Activated naive CD4-positive, alpha-beta T cell treated with anti-CD3 and anti-CD28 coated beads for 36 hours (primary cell): Measurements from ENCODE around the gene ZCCHC8. TPM values are rescaled to one million over a fixed set of nuclear protein-coding genes. Genes with fewer than 3 reads are reported as not detected.
A peak's percentile ranks its signal among the peaks of the same experiment; 100 is the strongest.
"Not testable (repeated sequence)": the region's sequence is repeated elsewhere in the genome, so short reads cannot be mapped to it uniquely, and the experiment has no call there.

Experiments
- CTCF ChIA-PET: fragments of 350-600 bp; sonication (Branson Sonifier 250); formaldehyde crosslinking; loops from one replicate; lab custom pipeline; 2021; ENCODE audit warnings: antibody characterized with exemption; lab: Charles Lee
- DNase-seq: peaks from one replicate; pipeline ENCODE4 v3.0.0-alpha.2; 2020
- H3K27ac Mint-ChIP-seq: one replicate; pipeline ENCODE4 v1.8.0; 2021; ENCODE audit warnings: mild to moderate bottlenecking, mixed read lengths
- H3K27me3 Mint-ChIP-seq: one replicate; pipeline ENCODE4 v1.8.0; 2021; ENCODE audit warnings: low read depth, mixed read lengths
- H3K36me3 Mint-ChIP-seq: one replicate; pipeline ENCODE4 v1.8.0; 2021; ENCODE audit warnings: low read depth, mixed read lengths
- H3K4me1 Mint-ChIP-seq: one replicate; pipeline ENCODE4 v1.8.0; 2021; ENCODE audit warnings: low read depth, mixed read lengths
- H3K4me3 Mint-ChIP-seq: one replicate; pipeline ENCODE4 v1.8.0; 2021; ENCODE audit warnings: mild to moderate bottlenecking, moderate library complexity, mixed read lengths
- H3K9me3 Mint-ChIP-seq: one replicate; pipeline ENCODE4 v1.8.0; 2021; ENCODE audit warnings: mixed read lengths
- intact Hi-C: fragments of 100-400 bp; cut with micrococcal nuclease; formaldehyde crosslinking; loops from one replicate; pipeline ENCODE4 v1.15.1; 2023
- total RNA-seq, 2 experiments: library from RNA; stranded (reverse); gene quantifications; one replicate each; pipeline ENCODE4 v1.2.3, GENCODE V29; 2021

ZCCHC8 gene
- total RNA-seq, 2 experiments from 2014 or later, result 25.9 to 26.0 TPM

DNA sequence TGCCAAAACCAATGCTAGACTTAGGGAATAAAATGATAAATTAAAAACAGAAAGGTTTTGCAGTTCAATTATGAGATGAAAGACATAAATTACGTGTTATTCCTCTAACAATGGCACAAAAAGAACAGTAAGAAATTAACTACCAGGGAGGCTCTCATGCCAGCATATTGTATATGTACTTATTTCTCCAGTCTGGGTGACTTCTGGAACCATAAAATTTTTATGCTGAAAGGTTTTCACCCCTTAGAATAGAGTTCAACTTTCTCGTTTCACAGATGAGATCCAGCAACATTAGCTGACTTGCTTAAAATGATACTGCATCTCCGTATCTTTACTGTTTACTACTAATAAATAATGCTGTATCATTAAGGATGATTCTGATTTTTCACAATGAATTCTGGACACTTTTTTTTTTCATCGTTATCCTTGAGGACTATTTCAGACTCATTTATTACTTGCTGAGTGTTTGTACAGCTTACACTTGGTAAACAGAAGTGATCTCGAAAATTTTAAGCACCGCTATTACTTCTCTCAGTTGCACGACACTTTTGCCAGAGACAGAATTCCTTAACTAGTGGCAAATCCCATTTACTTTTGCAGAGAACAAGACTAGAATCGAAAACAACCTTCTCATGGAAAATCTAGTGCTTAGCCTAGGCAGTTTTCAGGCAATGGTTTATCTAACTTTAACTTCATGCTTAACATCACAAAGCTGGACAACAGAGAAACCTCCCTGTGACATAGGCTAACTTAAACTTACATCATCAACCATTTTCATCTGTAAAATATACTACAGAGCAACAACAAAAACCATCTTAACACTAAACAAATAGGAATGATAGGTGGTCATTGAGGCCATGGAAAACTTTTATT lies 23.4 kb upstream of the ZCCHC8 start:
- Mint-ChIP-seq H3K9me3 (no peaks in the 10 kb centered on the region), H3K27ac (peak overlapping the region; percentile 78), H3K36me3 (peaks cover 49% of the 10 kb centered on the region), H3K4me3 (no peak overlapping the region), H3K27me3 (no peaks in the 10 kb centered on the region), H3K4me1 (peaks cover 57% of the 10 kb centered on the region)
- intact Hi-C loops, result no loop called here
- CTCF ChIA-PET, result interaction anchor here (0.7 kb wide), 2 partner anchors 11 to 23 kb away, joined by 4 to 5 read pairs; no protein-coding TSS in a partner anchor
- DNase-seq, result no peak

DNA sequence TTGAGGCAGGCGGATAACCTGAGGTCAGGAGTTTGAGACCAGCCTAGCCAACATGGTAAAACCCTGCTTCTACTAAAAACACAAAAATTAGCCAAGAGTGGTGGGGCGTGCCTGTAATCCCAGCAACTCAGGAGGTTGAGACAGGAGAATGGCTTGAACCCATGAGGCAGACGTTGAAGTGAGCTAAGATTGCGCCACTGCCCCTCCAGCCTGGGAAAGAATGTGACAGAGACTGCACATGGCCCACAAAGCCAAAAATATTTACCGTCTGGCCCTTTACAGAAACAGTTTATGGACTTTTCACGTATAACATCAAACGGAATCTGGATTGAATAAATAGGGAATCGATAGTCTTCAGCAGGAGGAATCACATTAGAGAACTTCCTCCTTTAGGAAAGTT lies 22.5 kb upstream of the ZCCHC8 start:
- Mint-ChIP-seq H3K36me3 (peaks cover 57% of the 10 kb centered on the region), H3K9me3 (no peaks in the 10 kb centered on the region), H3K27me3 (no peaks in the 10 kb centered on the region), H3K4me1 (peaks cover 54% of the 10 kb centered on the region), H3K4me3 (no peak overlapping the region), H3K27ac (peak overlapping the region; percentile 25)
- CTCF ChIA-PET, result interaction anchor here (0.7 kb wide), 1 partner anchor 22 kb away, joined by 5 read pairs; no protein-coding TSS in a partner anchor
- DNase-seq, result no peak
- intact Hi-C loops, result no loop called here

DNA sequence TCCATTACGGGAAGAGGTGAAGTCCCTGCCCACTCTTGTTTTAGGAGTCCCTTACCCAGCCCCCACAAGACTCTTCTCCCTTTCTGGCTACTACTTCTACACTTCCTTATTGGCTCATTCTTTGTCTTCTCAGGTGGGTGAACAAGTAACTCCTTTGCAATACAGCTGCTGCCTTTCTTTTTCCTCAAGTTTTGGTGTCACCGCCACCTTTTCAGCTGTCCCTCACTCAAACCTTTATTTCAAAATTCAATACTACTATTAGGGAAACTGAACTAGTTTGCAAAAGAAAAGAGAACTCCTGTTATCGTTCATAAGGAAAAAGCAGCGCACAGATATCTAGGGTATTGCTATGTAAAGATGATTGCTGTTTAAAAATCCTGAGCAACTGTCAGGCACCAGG lies 19.9 kb upstream of the ZCCHC8 start:
- H3K9me3 Mint-ChIP-seq, result no peaks in the 10 kb centered on the region
- peak overlapping the region; percentile 66 for H3K27ac Mint-ChIP-seq
- H3K4me3 Mint-ChIP-seq, result no peak overlapping the region
- peaks cover 61% of the 10 kb centered on the region for H3K4me1 Mint-ChIP-seq
- CTCF ChIA-PET, result no interaction called here
- DNase-seq, result no peak
- intact Hi-C loops, result no loop called here
- no peaks in the 10 kb centered on the region for H3K27me3 Mint-ChIP-seq
- peaks cover 79% of the 10 kb centered on the region for H3K36me3 Mint-ChIP-seq

DNA sequence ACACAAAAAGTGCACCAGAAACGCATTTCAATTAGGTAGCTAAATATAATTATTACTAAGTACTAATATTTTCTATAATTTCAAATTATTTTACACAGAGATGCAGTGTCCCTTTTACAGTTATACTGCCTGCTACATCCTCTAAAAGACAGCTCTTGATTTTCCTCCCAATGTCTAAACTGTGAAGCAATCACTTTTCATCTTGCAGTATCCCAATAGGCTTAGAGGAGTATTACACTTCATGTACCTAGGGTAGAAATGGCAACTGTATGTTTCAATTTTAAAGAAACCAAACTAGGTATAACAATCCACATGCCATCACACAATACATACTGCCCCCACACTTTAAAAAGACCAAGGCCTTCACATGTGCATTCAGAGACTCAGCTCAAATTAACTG lies 18.7 kb upstream of the ZCCHC8 start:
- DNase-seq, result no peak
- CTCF ChIA-PET, result interaction anchor here (0.6 kb wide), 1 partner anchor 194 kb away, joined by 4 read pairs; no protein-coding TSS in a partner anchor
- H3K36me3 Mint-ChIP-seq, result peaks cover 73% of the 10 kb centered on the region

DNA sequence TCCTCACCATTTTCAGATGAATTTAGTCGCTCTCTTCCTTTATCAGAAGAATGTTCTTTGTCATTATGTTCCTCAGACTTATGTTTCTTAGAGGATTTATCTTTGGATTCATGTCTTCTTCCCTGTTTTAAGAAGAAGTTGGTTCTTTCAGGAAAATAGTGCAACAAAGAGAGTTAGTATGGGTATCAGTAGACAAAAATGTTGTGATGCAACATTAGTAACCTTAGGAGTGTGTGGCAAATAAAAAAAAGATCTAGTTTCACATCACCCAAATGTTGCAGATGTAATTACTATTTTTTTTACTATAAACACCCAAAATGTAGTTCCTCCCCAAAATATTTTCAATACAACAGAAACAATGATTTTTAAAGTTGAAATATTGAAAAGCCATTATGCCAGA lies 18.2 kb upstream of the ZCCHC8 start:
- H3K4me1 Mint-ChIP-seq, result peaks cover 55% of the 10 kb centered on the region
- H3K9me3 Mint-ChIP-seq, result no peaks in the 10 kb centered on the region
- H3K27me3 Mint-ChIP-seq, result no peaks in the 10 kb centered on the region
- H3K4me3 Mint-ChIP-seq, result no peak overlapping the region
- CTCF ChIA-PET, result interaction anchor here (0.6 kb wide), 1 partner anchor 194 kb away, joined by 4 read pairs; no protein-coding TSS in a partner anchor
- intact Hi-C loops, result no loop called here
- peaks cover 71% of the 10 kb centered on the region for H3K36me3 Mint-ChIP-seq
- DNase-seq, result no peak
- peak overlapping the region; percentile 58 for H3K27ac Mint-ChIP-seq

More for the DNA sequence above, 18.7 kb upstream of the ZCCHC8 start:
- no peaks in the 10 kb centered on the region for H3K27me3 Mint-ChIP-seq
- H3K27ac Mint-ChIP-seq, result peak overlapping the region; percentile 1
- no peaks in the 10 kb centered on the region for H3K9me3 Mint-ChIP-seq
- no peak overlapping the region for H3K4me3 Mint-ChIP-seq
- peaks cover 59% of the 10 kb centered on the region for H3K4me1 Mint-ChIP-seq
- intact Hi-C loops, result no loop called here

DNA sequence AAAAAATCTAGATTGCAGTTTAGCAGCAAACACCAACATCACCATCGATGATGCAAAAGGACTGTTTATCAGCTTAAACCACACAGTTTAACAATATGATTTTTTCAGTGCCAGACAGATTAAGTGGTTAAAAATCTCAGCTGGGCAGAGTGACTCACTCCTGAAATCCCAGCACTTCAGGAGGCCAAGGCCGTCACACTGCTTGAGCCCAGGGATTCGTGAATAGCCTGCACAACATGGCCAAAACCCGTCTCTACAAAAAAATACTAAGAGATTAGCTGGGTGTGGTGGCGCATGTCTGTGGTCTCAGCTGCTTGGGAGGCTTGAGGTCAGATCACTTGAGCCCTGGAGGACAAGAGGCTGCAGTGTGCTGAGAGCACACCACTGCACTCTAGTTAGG lies 17.1 kb upstream of the ZCCHC8 start:
- H3K4me1 Mint-ChIP-seq, result peaks cover 46% of the 10 kb centered on the region

DNA sequence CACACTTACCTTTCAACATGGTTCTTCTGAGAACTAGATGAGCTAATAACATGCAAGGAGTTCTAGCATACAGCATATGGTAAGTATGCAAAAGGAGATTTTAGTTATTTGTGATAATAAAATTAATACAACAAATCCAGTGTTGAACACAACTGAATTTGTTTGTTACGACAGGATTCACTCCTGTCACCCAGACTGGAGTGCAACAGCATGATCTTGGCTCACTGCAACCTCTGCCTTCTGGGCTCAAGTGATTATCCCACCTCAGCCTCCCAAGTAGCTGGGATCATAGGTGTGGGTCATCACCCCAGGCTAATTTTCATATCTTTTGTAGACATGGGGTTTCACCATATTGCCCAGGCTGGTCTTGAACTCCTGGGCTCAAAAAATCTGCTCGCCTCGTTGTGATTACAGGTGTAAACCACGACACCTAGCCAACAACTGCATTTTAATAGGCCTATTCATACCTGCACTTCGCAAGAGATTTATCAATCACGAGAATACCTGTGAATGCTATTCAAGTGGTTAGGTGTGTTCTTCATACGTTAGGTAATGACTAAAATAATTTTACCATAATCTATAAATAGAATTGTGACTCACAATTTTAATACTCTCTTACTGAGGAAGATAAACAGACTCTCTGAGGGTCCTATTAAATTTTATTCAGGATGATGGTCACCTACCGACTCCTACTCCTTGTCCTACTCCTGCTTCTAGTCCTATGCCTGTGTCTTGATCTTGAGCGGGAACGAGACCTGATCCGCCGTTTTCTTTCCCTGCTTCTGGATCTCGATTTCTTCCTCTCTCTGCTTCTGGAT lies 16.0 kb upstream of the ZCCHC8 start:
- intact Hi-C loops, result no loop called here
- H3K36me3 Mint-ChIP-seq, result peaks cover 69% of the 10 kb centered on the region
- peaks cover 37% of the 10 kb centered on the region for H3K4me1 Mint-ChIP-seq
- CTCF ChIA-PET, result no interaction called here
- peak overlapping the region; percentile 66 for H3K27ac Mint-ChIP-seq
- no peak for DNase-seq
- H3K4me3 Mint-ChIP-seq, result no peak overlapping the region
- no peaks in the 10 kb centered on the region for H3K9me3 Mint-ChIP-seq
- no peaks in the 10 kb centered on the region for H3K27me3 Mint-ChIP-seq

More for the DNA sequence above, 17.1 kb upstream of the ZCCHC8 start:
- CTCF ChIA-PET, result no interaction called here
- Mint-ChIP-seq H3K9me3 (no peaks in the 10 kb centered on the region), H3K27me3 (no peaks in the 10 kb centered on the region), H3K27ac (peak overlapping the region; percentile 46), H3K36me3 (peaks cover 70% of the 10 kb centered on the region), H3K4me3 (no peak overlapping the region)
- DNase-seq, result no peak
- intact Hi-C loops, result no loop called here

DNA sequence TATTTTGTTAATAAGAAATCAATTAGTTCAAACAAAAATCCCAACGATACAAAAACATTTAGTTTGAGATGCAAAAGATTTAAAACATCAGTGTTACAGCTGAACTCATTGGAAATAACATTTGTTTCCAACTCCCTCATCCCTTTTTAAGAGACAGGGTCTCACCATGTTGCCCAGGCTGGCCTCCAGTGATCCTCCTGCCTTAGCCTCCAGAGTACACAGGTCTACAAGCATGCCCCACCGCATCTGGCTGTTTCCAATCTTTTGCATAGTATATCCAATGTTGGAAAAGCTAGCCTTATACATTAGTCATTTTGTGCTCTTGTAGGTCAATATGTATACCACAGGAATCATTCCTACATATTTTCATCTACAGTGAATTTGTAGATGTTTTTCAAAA lies 14.5 kb upstream of the ZCCHC8 start:
- H3K36me3 Mint-ChIP-seq, result peaks cover 60% of the 10 kb centered on the region
- no peak overlapping the region for H3K4me3 Mint-ChIP-seq
- no peak for DNase-seq
- H3K9me3 Mint-ChIP-seq, result no peaks in the 10 kb centered on the region
- H3K27ac Mint-ChIP-seq, result peak overlapping the region; percentile 36
- intact Hi-C loops, result no loop called here
- CTCF ChIA-PET, result no interaction called here
- peaks cover 28% of the 10 kb centered on the region for H3K4me1 Mint-ChIP-seq
- no peaks in the 10 kb centered on the region for H3K27me3 Mint-ChIP-seq

DNA sequence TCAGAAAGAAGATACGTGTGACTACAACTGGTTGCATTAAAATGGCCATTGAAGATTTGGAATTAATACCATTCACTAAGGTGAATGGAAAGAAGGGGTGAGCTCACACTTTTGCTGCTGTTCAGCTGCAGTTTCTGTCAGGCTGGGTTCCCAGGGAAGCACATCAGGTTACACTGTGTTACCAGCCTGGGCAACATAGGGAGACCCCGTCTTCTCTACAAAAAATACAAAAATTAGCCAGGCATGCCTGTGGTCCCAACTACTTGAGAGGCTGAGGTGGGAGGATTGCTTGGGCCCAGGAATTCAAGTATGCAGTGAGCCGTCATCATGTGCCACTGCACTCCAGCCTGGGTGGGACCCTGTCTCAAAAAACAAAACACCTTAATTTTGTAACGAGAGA lies 12.9 kb upstream of the ZCCHC8 start:
- peaks cover 64% of the 10 kb centered on the region for H3K36me3 Mint-ChIP-seq
- CTCF ChIA-PET, result interaction anchor here (0.6 to 1.0 kb wide), 3 partner anchors 11 to 319 kb away, joined by 3 to 4 read pairs (median 4); no protein-coding TSS in a partner anchor
- intact Hi-C loops, result no loop called here

DNA sequence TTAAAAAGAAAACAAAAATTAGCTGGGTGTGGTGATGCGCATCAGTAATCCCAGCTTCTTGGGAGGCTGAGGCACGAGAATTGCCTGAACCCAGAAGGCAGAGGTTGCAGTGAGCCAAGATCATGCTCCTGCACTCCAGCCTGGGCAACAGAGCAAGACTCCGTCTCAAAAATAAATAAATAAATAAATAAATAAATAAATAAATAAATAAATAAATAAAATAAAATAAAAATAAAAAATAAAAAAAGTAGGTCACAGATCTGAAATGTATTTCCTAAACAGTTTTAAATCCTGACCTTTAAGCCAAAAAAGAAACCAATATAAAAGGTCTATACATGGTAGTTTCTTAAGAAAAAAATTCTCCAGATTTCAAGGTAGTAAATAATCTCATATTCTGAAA lies 12.3 kb upstream of the ZCCHC8 start:
- intact Hi-C loops, H3K4me3 Mint-ChIP-seq, DNase-seq, H3K27ac Mint-ChIP-seq, H3K27me3 Mint-ChIP-seq, H3K9me3 Mint-ChIP-seq: not testable (repeated sequence)
- Mint-ChIP-seq H3K36me3 (peaks cover 64% of the 10 kb centered on the region), H3K4me1 (peaks cover 19% of the 10 kb centered on the region)
- CTCF ChIA-PET, result interaction anchor here (0.6 to 1.0 kb wide), 2 partner anchors 11 to 320 kb away, joined by 3 to 4 read pairs; no protein-coding TSS in a partner anchor

More for the DNA sequence above, 12.9 kb upstream of the ZCCHC8 start:
- H3K9me3 Mint-ChIP-seq, result no peaks in the 10 kb centered on the region
- H3K4me3 Mint-ChIP-seq, result no peak overlapping the region
- DNase-seq, result no peak
- no peaks in the 10 kb centered on the region for H3K27me3 Mint-ChIP-seq
- H3K4me1 Mint-ChIP-seq, result peaks cover 21% of the 10 kb centered on the region
- H3K27ac Mint-ChIP-seq, result peak overlapping the region; percentile 24

DNA sequence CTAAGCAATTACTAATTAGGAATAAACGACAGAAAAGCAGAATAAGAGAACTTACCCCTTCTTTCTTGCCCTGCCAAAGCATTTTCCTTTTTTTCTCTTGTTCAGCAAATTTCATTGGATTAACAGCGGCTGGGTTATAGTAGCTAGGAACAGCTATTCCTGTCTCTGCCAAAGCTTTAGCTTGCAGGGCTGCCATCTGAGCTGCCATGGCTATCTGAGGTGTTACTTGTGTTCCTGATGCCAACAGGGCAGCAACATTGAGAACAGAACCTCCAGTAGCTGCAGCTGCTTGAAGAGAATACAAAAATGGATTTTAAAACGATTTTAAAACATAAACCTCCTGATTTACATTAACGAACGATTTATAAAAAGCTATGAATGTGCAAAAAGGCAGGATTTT lies 7.4 kb upstream of the ZCCHC8 start:
- Mint-ChIP-seq H3K4me1 (peaks cover 2% of the 10 kb centered on the region), H3K27ac (no peak overlapping the region), H3K36me3 (peaks cover 64% of the 10 kb centered on the region), H3K4me3 (no peak overlapping the region), H3K27me3 (no peaks in the 10 kb centered on the region), H3K9me3 (no peaks in the 10 kb centered on the region)
- intact Hi-C loops, result no loop called here
- CTCF ChIA-PET, result interaction anchor here (0.5 to 0.6 kb wide), 2 partner anchors 43 to 860 kb away, joined by 3 to 4 read pairs; no protein-coding TSS in a partner anchor
- no peak for DNase-seq

DNA sequence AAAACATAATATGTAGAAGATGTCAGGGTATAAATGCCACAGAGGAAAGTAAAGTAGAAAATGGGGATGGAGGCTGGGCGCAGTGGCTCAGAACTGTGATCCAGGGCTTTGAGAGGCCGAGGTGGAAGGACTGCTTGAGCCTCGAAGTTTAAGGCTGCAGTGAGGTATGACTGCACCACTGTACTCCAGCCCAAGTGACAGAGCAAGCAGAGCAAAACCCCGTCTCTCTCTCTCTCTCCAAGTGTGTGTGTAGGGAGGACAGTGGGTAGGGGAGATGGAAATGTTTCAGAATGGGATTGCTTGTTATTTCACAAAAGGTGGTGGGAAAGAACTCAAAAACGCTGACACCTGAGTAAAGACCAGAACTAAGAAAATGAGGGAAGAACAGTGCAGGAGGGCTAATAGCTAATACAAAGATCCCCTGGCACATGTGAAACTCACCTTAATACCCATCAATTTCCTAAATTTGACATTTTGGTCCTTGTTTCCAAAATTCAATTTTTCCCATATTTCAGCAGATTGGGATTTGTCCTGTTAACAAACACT lies 5.7 kb upstream of the ZCCHC8 start:
- intact Hi-C loops, result no loop called here
- H3K27ac Mint-ChIP-seq, result peak overlapping the region; percentile 30
- CTCF ChIA-PET, result no interaction called here

More for the DNA sequence above, 5.7 kb upstream of the ZCCHC8 start:
- no peak for DNase-seq
- Mint-ChIP-seq H3K9me3 (no peaks in the 10 kb centered on the region), H3K27me3 (no peaks in the 10 kb centered on the region), H3K36me3 (peaks cover 60% of the 10 kb centered on the region), H3K4me1 (peaks cover 11% of the 10 kb centered on the region), H3K4me3 (no peak overlapping the region)
